K562 (cell line): ENCODE results near the gene ALDH3B2. TPM values are rescaled to one million over a fixed set of nuclear protein-coding genes. Genes with fewer than 3 reads are reported as not detected.

ENCODE experiments used
- ATF4 ChIP-seq: fragments of 450-650 bp; formaldehyde crosslinking; IDR thresholded peaks from 2 replicates; pipeline ENCODE4 v1.4.0; 2022; ENCODE audit warnings: mild to moderate bottlenecking, moderate library complexity
- CGGBP1 ChIP-seq: fragments of 250-450 bp; sonication (Bioruptor Pico); IDR thresholded peaks from 2 replicates; pipeline ENCODE4 v1.9.0; 2021; ENCODE audit warnings: mild to moderate bottlenecking
- CTCFL ChIP-seq: IDR thresholded peaks from 2 replicates; pipeline ENCODE4 v1.6.1; 2011; ENCODE audit warnings: borderline replicate concordance, low read depth, mild to moderate bottlenecking, moderate library complexity, low read length; ENCODE audit not compliant: insufficient read depth, poor library complexity, severe bottlenecking
- E2F3 ChIP-seq: fragments of 250-450 bp; sonication (Bioruptor Pico); IDR thresholded peaks from 2 replicates; pipeline ENCODE4 v1.4.0; 2020; ENCODE audit warnings: mild to moderate bottlenecking
- LARP7 ChIP-seq: fragments of 450-650 bp; IDR thresholded peaks from 2 replicates; pipeline ENCODE4 v1.6.1; 2016
- MLX ChIP-seq, 2 experiments: fragments of 450-650 bp in 1 of 2; sonication (generic) in 1 of 2; formaldehyde crosslinking; conservative IDR thresholded peaks; 2 replicates each; pipeline versions ENCODE4 v1.4.0 to v1.8.1; 2020 to 2022; ENCODE audit warnings: mild to moderate bottlenecking in 1 of 2, missing genetic modification reagents in 1 of 2
- MYBL2 ChIP-seq, 2 experiments: fragments of 450-650 bp in 1 of 2; sonication (generic) in 1 of 2; formaldehyde crosslinking in 1 of 2; IDR thresholded peaks; 2 replicates each; pipeline versions ENCODE4 v1.6.1 to v1.8.1; 2017 to 2022; ENCODE audit warnings: borderline replicate concordance in 1 of 2, inconsistent platforms in 1 of 2, low read depth in 1 of 2, mild to moderate bottlenecking in 1 of 2, missing genetic modification reagents in 1 of 2, moderate library complexity in 1 of 2
- RBM17 ChIP-seq: fragments of 200-400 bp; formaldehyde crosslinking; IDR thresholded peaks from 2 replicates; pipeline ENCODE4 v1.6.1; 2017; ENCODE audit warnings: low read depth, mild to moderate bottlenecking, low read length, borderline replicate concordance
- RBM34 ChIP-seq: fragments of 200-400 bp; formaldehyde crosslinking; IDR thresholded peaks from 2 replicates; pipeline ENCODE4 v1.6.1; 2018; ENCODE audit warnings: low read length, borderline replicate concordance; ENCODE audit not compliant: insufficient read depth
- SAFB2 ChIP-seq: fragments of 200-400 bp; formaldehyde crosslinking; IDR thresholded peaks from 2 replicates; pipeline ENCODE4 v1.6.1; 2018; ENCODE audit warnings: borderline replicate concordance, low read length, low read depth, moderate library complexity; ENCODE audit not compliant: severe bottlenecking
- TCFL5 ChIP-seq: fragments of 250-450 bp; sonication (Bioruptor Pico); conservative IDR thresholded peaks from 2 replicates; pipeline ENCODE4 v1.6.1; 2021; ENCODE audit warnings: mild to moderate bottlenecking, moderate library complexity, matching md5 sums
- TEAD1 ChIP-seq, 2 experiments: fragments of 450-650 bp in 1 of 2; sonication (generic) in 1 of 2; formaldehyde crosslinking; IDR thresholded peaks; 2 replicates each; pipeline versions ENCODE4 v1.4.0 to v1.8.0; 2020 to 2022; ENCODE audit warnings: mild to moderate bottlenecking in 2 of 2, missing genetic modification reagents in 1 of 2
- ZBTB17 ChIP-seq: fragments of 450-650 bp; formaldehyde crosslinking; IDR thresholded peaks from 2 replicates; pipeline ENCODE4 v1.4.0; 2020; ENCODE audit warnings: mild to moderate bottlenecking
- ZBTB33 ChIP-seq: sonication (generic); formaldehyde crosslinking; IDR thresholded peaks from 2 replicates; pipeline ENCODE4 v1.8.1; 2023; ENCODE audit warnings: mild to moderate bottlenecking, missing genetic modification reagents
- ZBTB43 ChIP-seq: sonication (generic); formaldehyde crosslinking; IDR thresholded peaks from 2 replicates; pipeline ENCODE4 v1.8.0; 2023; ENCODE audit warnings: mild to moderate bottlenecking, missing genetic modification reagents
- ZNF311 ChIP-seq: fragments of 250-450 bp; sonication (Bioruptor Pico); IDR thresholded peaks from 2 replicates; pipeline ENCODE4 v1.4.0; 2020; ENCODE audit warnings: mild to moderate bottlenecking, moderate library complexity
- ZNF316 ChIP-seq: fragments of 450-650 bp; IDR thresholded peaks from 2 replicates; pipeline ENCODE4 v1.6.1; 2016
- polyA plus RNA-seq, 8 experiments: library from polyadenylated mRNA; depleted of rRNA in 4 of 8; stranded (reverse) in 5 of 8; unstranded in 3 of 8; fragments of >200 nt; fragmentation: Nextera tagmentation in 2 of 8; fragmentation: Illumina TruSeq in 1 of 8; extraction: Ambion mirVana in 2 of 8; extraction: Trizol in 1 of 8; gene quantifications; 2 replicates each; pipeline versions ENCODE4 v1.2.1 to v1.2.3, GENCODE V29; 2011 to 2014; ENCODE audit warnings: inconsistent platforms in 1 of 8, missing spikeins in 1 of 8
- total RNA-seq, 7 experiments: library from RNA; depleted of rRNA in 6 of 7; stranded (reverse); fragments of >200 nt in 6 of 7; fragmentation: Illumina TruSeq in 2 of 7; extraction: Trizol in 2 of 7; gene quantifications; 2 replicates each; pipeline versions ENCODE4 v1.2.1 to v1.2.3, GENCODE V29; 2011 to 2021; ENCODE audit warnings: low replicate concordance in 1 of 7

Gene ALDH3B2
- total and polyA plus RNA-seq, 9 of the 15 experiments (the other 6 are each of a cell fraction or from before 2014, with no cell fraction given): not detected

GRCh38 chr11:67629386-67630227, 44.8 kb downstream of the ALDH3B2 start, which contains the start of gene NUDT8 (continued):
- no peak for TF ChIP-seq SAFB2
- TF ChIP-seq MLX (CRISPR knock-in tag; conservative IDR thresholded peaks at IDR 0.05): peak in 1 of 2 experiments; percentile 86; a peak in 1 of 4 replicates
- TF ChIP-seq CTCFL: peak; percentile 70
- 0 out of 2 replicates have a peak, but pooled peaks have one; percentile 58 for TF ChIP-seq ZBTB17 (CRISPR knock-in tag)
- peak; percentile 73; the same call in 1 of the 2 replicates for TF ChIP-seq ZBTB43 (CRISPR knock-in tag)
- TF ChIP-seq ZNF311 (CRISPR knock-in tag): no peak
- no peak for TF ChIP-seq TCFL5 (CRISPR knock-in tag)
- TF ChIP-seq ATF4 (CRISPR knock-in tag): no peak
- peak; percentile 89 for TF ChIP-seq ZBTB33 (CRISPR knock-in tag)
- no peak for TF ChIP-seq RBM17
- TF ChIP-seq TEAD1 (CRISPR knock-in tag; IDR thresholded peaks at IDR 0.05): peak; percentile 36 to 67; a peak in 1 of 4 replicates
- no peak for TF ChIP-seq MYBL2 (IDR thresholded peaks at IDR 0.05; ENCODE audit: low read depth)
- no peak for TF ChIP-seq MYBL2 (CRISPR knock-in tag; IDR thresholded peaks at IDR 0.05; ENCODE audit: borderline replicate concordance)
- TF ChIP-seq RBM34: no peak
- no peak for TF ChIP-seq LARP7
- no peak for TF ChIP-seq CGGBP1
- TF ChIP-seq ZNF316: no peak
- peak; percentile 85; the same call in 1 of the 2 replicates for TF ChIP-seq E2F3 (CRISPR knock-in tag)
